WTC11 (cell line): ENCODE measurements around the gene ACTRT3. TPM values are rescaled to one million over a fixed set of nuclear protein-coding genes. Genes with fewer than 3 reads are reported as not detected.
A peak's percentile ranks its signal among the peaks of the same experiment; 100 is the strongest.

Experiments used
- GTF2I ChIP-seq: fragments of 250-450 bp; sonication (Bioruptor Pico); conservative IDR thresholded peaks from 2 replicates; pipeline ENCODE4 v1.4.0; 2021; ENCODE audit warnings: mild to moderate bottlenecking
- JAZF1 ChIP-seq: fragments of 250-450 bp; sonication (Bioruptor Pico); IDR thresholded peaks from 2 replicates; pipeline ENCODE4 v1.9.0; 2021; ENCODE audit warnings: moderate library complexity, mild to moderate bottlenecking, inconsistent platforms
- NFATC4 ChIP-seq: fragments of 250-450 bp; sonication (Bioruptor Pico); IDR thresholded peaks from 2 replicates; pipeline ENCODE4 v1.9.0; 2021; ENCODE audit warnings: mild to moderate bottlenecking
- NR3C1 ChIP-seq: sonication (generic); formaldehyde crosslinking; conservative IDR thresholded peaks from 2 replicates; pipeline ENCODE4 v1.8.1; 2023; ENCODE audit warnings: low read depth, mild to moderate bottlenecking, missing genetic modification reagents
- TCF7 ChIP-seq: sonication (generic); formaldehyde crosslinking; IDR thresholded peaks from 2 replicates; pipeline ENCODE4 v1.8.0; 2022; ENCODE audit warnings: mild to moderate bottlenecking, low read depth, missing genetic modification reagents, moderate library complexity
- TEAD1 ChIP-seq: sonication (generic); formaldehyde crosslinking; IDR thresholded peaks from 2 replicates; pipeline ENCODE4 v1.8.0; 2022; ENCODE audit warnings: mild to moderate bottlenecking, missing genetic modification reagents
- total RNA-seq: library from RNA; stranded (reverse); gene quantifications from 3 replicates; pipeline ENCODE4 v1.2.3, GENCODE V29; 2021
- TF ChIP-seq, protein P1 (sequence below): sonication (generic); formaldehyde crosslinking; IDR thresholded peaks from 2 replicates; pipeline ENCODE4 v1.8.0; 2023; ENCODE audit warnings: missing genetic modification reagents, mild to moderate bottlenecking, borderline replicate concordance
- TF ChIP-seq, protein P2 (sequence below): fragments of 250-450 bp; sonication (Bioruptor Pico); IDR thresholded peaks from 2 replicates; pipeline ENCODE4 v2.1.2; 2022; ENCODE audit warnings: mild to moderate bottlenecking, moderate library complexity
- TF ChIP-seq, protein P3 (sequence below): sonication (generic); formaldehyde crosslinking; IDR thresholded peaks from 2 replicates; pipeline ENCODE4 v1.8.0; 2022; ENCODE audit warnings: mild to moderate bottlenecking, missing genetic modification reagents
- TF ChIP-seq, protein P4 (sequence below): sonication (generic); formaldehyde crosslinking; IDR thresholded peaks from 2 replicates; pipeline ENCODE4 v1.8.1; 2022; ENCODE audit warnings: mild to moderate bottlenecking, missing genetic modification reagents, moderate library complexity, borderline replicate concordance
- TF ChIP-seq, protein P5 (sequence below): sonication (generic); formaldehyde crosslinking; IDR thresholded peaks from 2 replicates; pipeline ENCODE4 v1.8.1; 2022; ENCODE audit warnings: low read depth, missing genetic modification reagents, borderline replicate concordance
- TF ChIP-seq, protein P6 (sequence below): sonication (generic); formaldehyde crosslinking; IDR thresholded peaks from 2 replicates; pipeline ENCODE4 v1.8.1; 2022; ENCODE audit warnings: low read depth, mild to moderate bottlenecking, moderate library complexity, missing genetic modification reagents, borderline replicate concordance
- TF ChIP-seq, protein P7 (sequence below): sonication (generic); formaldehyde crosslinking; IDR thresholded peaks from 2 replicates; pipeline ENCODE4 v1.8.1; 2022; ENCODE audit warnings: missing genetic modification reagents, borderline replicate concordance
- TF ChIP-seq, protein P8 (sequence below): fragments of 250-450 bp; sonication (Bioruptor Pico); IDR thresholded peaks from 2 replicates; pipeline ENCODE4 v1.8.0; 2021; ENCODE audit warnings: mild to moderate bottlenecking
- TF ChIP-seq, protein P9 (sequence below): sonication (generic); formaldehyde crosslinking; IDR thresholded peaks from 2 replicates; pipeline ENCODE4 v1.8.1; 2022; ENCODE audit warnings: mild to moderate bottlenecking, moderate library complexity, missing genetic modification reagents

Gene ACTRT3
- total RNA-seq, 1 experiment from 2014 or later, result 2.3 TPM

DNA sequence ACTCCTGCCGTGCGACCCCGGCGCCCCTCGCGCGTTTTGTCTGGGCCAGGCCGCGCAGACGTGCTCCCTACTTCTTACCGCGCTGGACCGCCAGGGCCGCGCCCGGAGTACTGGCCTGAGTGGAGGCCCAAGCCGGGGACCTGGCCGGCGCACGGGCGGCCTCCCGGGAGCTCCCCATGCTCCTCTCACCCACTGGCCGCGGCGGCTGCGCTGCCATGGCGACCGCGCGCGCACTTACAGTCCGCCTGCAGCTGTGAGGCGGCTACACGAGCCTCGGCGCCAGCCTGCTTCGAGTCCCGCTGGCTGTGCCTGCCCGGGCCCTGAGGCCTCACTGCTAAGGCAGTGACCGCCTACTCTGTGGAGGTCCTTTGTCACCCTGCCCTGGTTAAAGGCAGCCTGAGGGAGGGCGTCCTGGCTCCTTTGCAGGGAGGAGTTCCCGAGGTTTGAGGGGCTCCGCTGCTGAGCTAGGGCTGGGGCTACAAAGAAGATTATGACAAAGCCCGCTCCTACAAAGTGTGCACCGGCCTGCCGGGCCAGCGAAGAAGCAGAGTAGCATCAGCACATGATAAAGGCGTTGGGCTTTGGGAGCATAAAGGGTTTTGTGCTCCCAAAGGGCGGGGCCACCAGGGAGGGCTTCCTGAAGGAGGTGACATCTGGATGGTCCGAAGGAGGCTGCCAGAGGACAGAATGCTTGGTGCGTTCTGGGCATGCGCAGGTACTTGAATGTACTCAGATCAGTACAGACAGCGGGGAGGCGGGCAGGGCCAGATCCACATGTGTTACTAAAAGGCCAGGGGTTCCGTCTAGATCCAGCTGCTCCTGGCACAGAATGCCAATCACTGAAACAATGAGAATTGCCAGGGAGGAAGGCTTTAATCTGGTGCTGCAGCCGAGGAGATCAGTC is 43.2 kb upstream of the ACTRT3 start, which contains the start of the genes LRRC34 and LRRIQ4 (continued):
- TF ChIP-seq, protein P1, sequence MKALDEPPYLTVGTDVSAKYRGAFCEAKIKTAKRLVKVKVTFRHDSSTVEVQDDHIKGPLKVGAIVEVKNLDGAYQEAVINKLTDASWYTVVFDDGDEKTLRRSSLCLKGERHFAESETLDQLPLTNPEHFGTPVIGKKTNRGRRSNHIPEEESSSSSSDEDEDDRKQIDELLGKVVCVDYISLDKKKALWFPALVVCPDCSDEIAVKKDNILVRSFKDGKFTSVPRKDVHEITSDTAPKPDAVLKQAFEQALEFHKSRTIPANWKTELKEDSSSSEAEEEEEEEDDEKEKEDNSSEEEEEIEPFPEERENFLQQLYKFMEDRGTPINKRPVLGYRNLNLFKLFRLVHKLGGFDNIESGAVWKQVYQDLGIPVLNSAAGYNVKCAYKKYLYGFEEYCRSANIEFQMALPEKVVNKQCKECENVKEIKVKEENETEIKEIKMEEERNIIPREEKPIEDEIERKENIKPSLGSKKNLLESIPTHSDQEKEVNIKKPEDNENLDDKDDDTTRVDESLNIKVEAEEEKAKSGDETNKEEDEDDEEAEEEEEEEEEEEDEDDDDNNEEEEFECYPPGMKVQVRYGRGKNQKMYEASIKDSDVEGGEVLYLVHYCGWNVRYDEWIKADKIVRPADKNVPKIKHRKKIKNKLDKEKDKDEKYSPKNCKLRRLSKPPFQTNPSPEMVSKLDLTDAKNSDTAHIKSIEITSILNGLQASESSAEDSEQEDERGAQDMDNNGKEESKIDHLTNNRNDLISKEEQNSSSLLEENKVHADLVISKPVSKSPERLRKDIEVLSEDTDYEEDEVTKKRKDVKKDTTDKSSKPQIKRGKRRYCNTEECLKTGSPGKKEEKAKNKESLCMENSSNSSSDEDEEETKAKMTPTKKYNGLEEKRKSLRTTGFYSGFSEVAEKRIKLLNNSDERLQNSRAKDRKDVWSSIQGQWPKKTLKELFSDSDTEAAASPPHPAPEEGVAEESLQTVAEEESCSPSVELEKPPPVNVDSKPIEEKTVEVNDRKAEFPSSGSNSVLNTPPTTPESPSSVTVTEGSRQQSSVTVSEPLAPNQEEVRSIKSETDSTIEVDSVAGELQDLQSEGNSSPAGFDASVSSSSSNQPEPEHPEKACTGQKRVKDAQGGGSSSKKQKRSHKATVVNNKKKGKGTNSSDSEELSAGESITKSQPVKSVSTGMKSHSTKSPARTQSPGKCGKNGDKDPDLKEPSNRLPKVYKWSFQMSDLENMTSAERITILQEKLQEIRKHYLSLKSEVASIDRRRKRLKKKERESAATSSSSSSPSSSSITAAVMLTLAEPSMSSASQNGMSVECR, result no peak
- TF ChIP-seq TCF7 (CRISPR knock-in tag) (no peak), TEAD1 (no peak), NR3C1 (CRISPR knock-in tag) (no peak), JAZF1 (CRISPR knock-in tag) (no peak), GTF2I (CRISPR knock-in tag) (peak; percentile 53; the same call in 1 of the 2 replicates), NFATC4 (CRISPR knock-in tag) (no peak)
- TF ChIP-seq, protein P2, sequence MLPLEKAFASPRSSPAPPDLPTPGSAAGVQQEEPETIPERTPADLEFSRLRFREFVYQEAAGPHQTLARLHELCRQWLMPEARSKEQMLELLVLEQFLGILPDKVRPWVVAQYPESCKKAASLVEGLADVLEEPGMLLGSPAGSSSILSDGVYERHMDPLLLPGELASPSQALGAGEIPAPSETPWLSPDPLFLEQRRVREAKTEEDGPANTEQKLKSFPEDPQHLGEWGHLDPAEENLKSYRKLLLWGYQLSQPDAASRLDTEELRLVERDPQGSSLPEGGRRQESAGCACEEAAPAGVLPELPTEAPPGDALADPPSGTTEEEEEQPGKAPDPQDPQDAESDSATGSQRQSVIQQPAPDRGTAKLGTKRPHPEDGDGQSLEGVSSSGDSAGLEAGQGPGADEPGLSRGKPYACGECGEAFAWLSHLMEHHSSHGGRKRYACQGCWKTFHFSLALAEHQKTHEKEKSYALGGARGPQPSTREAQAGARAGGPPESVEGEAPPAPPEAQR (CRISPR knock-in tag), result no peak
- TF ChIP-seq, protein P3, sequence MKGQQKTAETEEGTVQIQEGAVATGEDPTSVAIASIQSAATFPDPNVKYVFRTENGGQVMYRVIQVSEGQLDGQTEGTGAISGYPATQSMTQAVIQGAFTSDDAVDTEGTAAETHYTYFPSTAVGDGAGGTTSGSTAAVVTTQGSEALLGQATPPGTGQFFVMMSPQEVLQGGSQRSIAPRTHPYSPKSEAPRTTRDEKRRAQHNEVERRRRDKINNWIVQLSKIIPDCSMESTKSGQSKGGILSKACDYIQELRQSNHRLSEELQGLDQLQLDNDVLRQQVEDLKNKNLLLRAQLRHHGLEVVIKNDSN (CRISPR knock-in tag), result no peak
- TF ChIP-seq, protein P4, sequence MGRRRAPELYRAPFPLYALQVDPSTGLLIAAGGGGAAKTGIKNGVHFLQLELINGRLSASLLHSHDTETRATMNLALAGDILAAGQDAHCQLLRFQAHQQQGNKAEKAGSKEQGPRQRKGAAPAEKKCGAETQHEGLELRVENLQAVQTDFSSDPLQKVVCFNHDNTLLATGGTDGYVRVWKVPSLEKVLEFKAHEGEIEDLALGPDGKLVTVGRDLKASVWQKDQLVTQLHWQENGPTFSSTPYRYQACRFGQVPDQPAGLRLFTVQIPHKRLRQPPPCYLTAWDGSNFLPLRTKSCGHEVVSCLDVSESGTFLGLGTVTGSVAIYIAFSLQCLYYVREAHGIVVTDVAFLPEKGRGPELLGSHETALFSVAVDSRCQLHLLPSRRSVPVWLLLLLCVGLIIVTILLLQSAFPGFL, result no peak
- TF ChIP-seq, protein P5, sequence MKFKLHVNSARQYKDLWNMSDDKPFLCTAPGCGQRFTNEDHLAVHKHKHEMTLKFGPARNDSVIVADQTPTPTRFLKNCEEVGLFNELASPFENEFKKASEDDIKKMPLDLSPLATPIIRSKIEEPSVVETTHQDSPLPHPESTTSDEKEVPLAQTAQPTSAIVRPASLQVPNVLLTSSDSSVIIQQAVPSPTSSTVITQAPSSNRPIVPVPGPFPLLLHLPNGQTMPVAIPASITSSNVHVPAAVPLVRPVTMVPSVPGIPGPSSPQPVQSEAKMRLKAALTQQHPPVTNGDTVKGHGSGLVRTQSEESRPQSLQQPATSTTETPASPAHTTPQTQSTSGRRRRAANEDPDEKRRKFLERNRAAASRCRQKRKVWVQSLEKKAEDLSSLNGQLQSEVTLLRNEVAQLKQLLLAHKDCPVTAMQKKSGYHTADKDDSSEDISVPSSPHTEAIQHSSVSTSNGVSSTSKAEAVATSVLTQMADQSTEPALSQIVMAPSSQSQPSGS, result no peak
- TF ChIP-seq, protein P6, sequence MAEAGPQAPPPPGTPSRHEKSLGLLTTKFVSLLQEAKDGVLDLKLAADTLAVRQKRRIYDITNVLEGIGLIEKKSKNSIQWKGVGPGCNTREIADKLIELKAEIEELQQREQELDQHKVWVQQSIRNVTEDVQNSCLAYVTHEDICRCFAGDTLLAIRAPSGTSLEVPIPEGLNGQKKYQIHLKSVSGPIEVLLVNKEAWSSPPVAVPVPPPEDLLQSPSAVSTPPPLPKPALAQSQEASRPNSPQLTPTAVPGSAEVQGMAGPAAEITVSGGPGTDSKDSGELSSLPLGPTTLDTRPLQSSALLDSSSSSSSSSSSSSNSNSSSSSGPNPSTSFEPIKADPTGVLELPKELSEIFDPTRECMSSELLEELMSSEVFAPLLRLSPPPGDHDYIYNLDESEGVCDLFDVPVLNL (CRISPR knock-in tag), result no peak
- TF ChIP-seq, protein P7, sequence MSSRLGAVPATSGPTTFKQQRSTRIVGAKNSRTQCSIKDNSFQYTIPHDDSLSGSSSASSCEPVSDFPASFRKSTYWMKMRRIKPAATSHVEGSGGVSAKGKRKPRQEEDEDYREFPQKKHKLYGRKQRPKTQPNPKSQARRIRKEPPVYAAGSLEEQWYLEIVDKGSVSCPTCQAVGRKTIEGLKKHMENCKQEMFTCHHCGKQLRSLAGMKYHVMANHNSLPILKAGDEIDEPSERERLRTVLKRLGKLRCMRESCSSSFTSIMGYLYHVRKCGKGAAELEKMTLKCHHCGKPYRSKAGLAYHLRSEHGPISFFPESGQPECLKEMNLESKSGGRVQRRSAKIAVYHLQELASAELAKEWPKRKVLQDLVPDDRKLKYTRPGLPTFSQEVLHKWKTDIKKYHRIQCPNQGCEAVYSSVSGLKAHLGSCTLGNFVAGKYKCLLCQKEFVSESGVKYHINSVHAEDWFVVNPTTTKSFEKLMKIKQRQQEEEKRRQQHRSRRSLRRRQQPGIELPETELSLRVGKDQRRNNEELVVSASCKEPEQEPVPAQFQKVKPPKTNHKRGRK (CRISPR knock-in tag), result no peak
- TF ChIP-seq, protein P8, sequence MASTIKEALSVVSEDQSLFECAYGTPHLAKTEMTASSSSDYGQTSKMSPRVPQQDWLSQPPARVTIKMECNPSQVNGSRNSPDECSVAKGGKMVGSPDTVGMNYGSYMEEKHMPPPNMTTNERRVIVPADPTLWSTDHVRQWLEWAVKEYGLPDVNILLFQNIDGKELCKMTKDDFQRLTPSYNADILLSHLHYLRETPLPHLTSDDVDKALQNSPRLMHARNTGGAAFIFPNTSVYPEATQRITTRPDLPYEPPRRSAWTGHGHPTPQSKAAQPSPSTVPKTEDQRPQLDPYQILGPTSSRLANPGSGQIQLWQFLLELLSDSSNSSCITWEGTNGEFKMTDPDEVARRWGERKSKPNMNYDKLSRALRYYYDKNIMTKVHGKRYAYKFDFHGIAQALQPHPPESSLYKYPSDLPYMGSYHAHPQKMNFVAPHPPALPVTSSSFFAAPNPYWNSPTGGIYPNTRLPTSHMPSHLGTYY (CRISPR knock-in tag), result no peak
- TF ChIP-seq, protein P9, sequence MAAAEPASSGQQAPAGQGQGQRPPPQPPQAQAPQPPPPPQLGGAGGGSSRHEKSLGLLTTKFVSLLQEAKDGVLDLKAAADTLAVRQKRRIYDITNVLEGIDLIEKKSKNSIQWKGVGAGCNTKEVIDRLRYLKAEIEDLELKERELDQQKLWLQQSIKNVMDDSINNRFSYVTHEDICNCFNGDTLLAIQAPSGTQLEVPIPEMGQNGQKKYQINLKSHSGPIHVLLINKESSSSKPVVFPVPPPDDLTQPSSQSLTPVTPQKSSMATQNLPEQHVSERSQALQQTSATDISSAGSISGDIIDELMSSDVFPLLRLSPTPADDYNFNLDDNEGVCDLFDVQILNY (CRISPR knock-in tag), result no peak
